WERI-Rb-1 (cell line): ENCODE results near the gene PRKCZ.

Experiments used
- DNase-seq: peaks from one replicate; pipeline ENCODE4 v3.0.0-alpha.2; 2020
- H3K27ac ChIP-seq: fragments of 250-450 bp; sonication (Bioruptor Pico); 2 replicates; pipeline ENCODE4 v1.5.1; 2020; ENCODE audit warnings: mild to moderate bottlenecking, moderate library complexity
- H3K27me3 ChIP-seq: fragments of 250-450 bp; sonication (Bioruptor Pico); 2 replicates; pipeline ENCODE4 v1.5.1; 2021; ENCODE audit warnings: mild to moderate bottlenecking, low read depth, moderate library complexity; ENCODE audit not compliant: insufficient read depth, severe bottlenecking
- H3K36me3 ChIP-seq: fragments of 250-450 bp; sonication (Bioruptor Pico); 2 replicates; pipeline ENCODE4 v1.5.1; 2020; ENCODE audit warnings: mild to moderate bottlenecking, moderate library complexity
- H3K4me3 ChIP-seq: 2 replicates; pipeline ENCODE4 v1.5.1; 2011; ENCODE audit warnings: low read depth, mild to moderate bottlenecking, control low read depth, low read length
- H3K9me3 ChIP-seq: fragments of 250-450 bp; sonication (Bioruptor Pico); 2 replicates; pipeline ENCODE4 v1.5.1; 2021; ENCODE audit warnings: mild to moderate bottlenecking, moderate library complexity; ENCODE audit not compliant: severe bottlenecking
- TF ChIP-seq, protein P1 (sequence below): IDR thresholded peaks from 2 replicates; pipeline ENCODE4 v1.5.1; 2011; ENCODE audit warnings: low read depth, mild to moderate bottlenecking, control low read depth, inconsistent platforms, low read length

The PRKCZ gene

DNA sequence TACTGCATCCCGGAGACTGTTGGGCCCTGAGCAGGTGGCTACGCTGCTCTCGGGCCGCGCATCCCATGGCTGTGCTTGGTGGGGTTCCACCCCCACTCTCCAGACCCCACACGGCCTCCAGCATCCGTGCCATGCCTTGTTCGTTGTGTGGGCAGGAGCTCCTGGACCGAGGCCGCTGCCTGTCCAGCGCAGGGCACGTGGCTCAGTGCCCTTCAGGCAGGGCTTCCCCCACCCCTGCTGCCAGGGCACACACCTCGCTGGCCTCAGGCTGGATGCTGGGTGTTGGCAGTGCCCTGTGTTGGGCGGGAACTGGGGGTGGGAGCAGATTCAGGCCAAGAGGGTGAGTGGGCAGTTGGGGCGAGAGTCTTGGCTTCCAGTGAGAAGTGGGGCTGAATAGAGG, 9.9 kb downstream of the PRKCZ start:
- TF ChIP-seq, protein P1, sequence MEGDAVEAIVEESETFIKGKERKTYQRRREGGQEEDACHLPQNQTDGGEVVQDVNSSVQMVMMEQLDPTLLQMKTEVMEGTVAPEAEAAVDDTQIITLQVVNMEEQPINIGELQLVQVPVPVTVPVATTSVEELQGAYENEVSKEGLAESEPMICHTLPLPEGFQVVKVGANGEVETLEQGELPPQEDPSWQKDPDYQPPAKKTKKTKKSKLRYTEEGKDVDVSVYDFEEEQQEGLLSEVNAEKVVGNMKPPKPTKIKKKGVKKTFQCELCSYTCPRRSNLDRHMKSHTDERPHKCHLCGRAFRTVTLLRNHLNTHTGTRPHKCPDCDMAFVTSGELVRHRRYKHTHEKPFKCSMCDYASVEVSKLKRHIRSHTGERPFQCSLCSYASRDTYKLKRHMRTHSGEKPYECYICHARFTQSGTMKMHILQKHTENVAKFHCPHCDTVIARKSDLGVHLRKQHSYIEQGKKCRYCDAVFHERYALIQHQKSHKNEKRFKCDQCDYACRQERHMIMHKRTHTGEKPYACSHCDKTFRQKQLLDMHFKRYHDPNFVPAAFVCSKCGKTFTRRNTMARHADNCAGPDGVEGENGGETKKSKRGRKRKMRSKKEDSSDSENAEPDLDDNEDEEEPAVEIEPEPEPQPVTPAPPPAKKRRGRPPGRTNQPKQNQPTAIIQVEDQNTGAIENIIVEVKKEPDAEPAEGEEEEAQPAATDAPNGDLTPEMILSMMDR: no peak
- H3K27ac ChIP-seq: no peak overlapping the region
- no peak overlapping the region for H3K4me3 ChIP-seq
- H3K9me3 ChIP-seq: no peaks in the 10 kb centered on the region
- no peak for DNase-seq
- peaks cover 40% of the 10 kb centered on the region for H3K36me3 ChIP-seq
- H3K27me3 ChIP-seq: no peaks in the 10 kb centered on the region

DNA sequence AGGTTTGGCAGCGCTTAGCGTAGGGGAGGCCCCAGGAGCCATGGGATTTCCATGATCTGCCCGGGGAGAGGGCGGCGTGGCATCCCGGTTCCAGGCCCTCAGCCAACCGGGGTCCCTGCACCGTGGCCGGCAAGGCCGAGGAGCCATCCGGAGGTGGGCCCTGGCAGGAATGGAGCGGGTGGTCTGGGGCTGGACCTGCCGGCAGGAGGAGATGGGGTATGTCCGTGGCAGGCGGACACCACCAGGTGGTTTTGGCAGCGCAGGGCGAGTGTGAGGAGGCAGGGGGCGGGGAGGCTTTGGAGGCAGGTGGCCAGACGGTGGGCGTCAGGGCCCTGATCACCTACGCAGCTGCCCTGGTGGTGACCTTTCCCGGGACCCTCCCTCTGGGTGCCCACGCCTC, 10.3 kb downstream of the PRKCZ start:
- TF ChIP-seq, protein P1: no peak
- H3K27me3 ChIP-seq: no peaks in the 10 kb centered on the region
- H3K36me3 ChIP-seq: peaks cover 38% of the 10 kb centered on the region
- H3K27ac ChIP-seq: no peak overlapping the region
- DNase-seq: no peak
- no peak overlapping the region for H3K4me3 ChIP-seq
- H3K9me3 ChIP-seq: no peaks in the 10 kb centered on the region

DNA sequence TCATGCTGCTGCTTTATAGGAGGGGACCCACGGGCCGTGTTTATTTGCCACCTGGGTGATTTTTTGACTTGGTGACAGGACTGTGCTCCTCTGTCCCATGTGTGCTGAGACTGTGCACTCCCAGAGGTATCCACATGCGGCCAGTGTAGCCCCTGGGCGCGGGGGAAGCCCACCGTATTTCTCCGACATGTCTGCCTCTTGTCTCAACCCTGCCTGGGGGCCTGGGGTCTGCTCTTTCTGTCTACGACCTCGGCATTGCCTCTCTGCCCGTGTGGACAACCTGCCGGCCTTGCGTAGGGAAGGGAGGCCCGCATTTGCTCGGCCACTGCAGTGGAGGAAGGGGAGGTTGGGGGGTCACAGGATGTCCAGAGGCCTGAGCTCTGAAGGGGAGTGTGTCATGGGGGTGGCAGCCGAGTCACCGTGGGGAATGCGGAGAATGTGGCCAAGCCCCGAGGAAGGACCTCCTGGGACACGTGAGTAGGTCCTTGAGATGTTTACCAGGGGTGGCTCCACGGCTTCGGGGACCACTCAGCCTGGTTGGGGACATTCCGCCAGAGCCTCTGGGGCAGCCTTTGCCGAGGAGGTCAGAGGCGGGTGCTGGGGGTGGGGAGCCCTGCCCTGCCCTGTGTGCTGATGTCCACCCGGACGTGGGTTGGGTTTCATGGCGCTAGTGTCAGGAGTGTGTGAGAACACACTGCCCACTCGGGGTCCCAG, 11.0 kb downstream of the PRKCZ start:
- DNase-seq: no peak
- H3K27me3 ChIP-seq: no peaks in the 10 kb centered on the region
- no peak overlapping the region for H3K27ac ChIP-seq
- H3K4me3 ChIP-seq: no peak overlapping the region
- TF ChIP-seq, protein P1: no peak
- peaks cover 31% of the 10 kb centered on the region for H3K36me3 ChIP-seq
- H3K9me3 ChIP-seq: no peaks in the 10 kb centered on the region

DNA sequence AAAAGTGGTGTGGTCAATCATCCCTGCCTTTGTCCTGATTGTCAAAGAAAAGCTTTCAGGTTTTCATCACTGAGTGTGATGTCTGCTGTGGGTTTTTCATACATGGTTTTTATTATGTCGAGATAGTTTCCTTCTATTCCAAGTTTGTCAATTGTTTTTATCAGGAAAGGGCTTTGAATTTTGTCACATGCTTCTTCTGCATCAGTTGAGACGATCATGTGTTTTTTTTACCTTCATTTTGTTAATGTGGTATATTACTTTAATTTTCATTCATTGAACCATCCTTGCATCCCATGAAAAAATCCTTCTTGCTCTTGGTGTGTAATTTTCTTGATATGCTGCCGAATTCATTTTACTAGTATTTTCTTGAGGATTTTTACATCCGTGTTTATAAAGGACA, 15.5 kb downstream of the PRKCZ start:
- Histone ChIP-seq H3K36me3 (peaks cover 16% of the 10 kb centered on the region), H3K27me3 (no peaks in the 10 kb centered on the region), H3K4me3 (no peak overlapping the region), H3K27ac (no peak overlapping the region), H3K9me3 (no peaks in the 10 kb centered on the region)
- no peak for DNase-seq
- TF ChIP-seq, protein P1: no peak

DNA sequence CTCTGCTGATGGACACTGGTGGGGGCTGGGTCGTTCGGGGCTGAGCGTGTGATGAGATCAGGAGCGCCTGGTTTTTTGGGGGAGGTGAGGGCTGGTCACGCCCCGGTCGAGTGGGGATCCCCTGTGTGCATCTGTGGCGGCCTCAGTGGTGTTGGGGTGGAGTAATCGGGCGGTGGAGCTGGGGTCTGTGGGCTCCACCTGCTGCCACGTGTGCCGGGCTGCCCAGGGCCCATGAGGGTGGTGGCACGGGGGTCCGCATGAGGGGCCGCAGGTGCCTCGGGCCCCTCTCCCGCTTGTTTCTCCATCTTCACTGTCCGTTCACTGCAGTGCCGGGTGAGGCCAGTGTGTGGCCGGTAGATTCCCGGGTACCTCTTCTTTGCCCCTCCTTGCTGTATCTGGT, 17.2 kb downstream of the PRKCZ start:
- no peaks in the 10 kb centered on the region for H3K27me3 ChIP-seq
- H3K27ac ChIP-seq: no peak overlapping the region
- no peak for DNase-seq
- H3K36me3 ChIP-seq: peaks cover 12% of the 10 kb centered on the region
- TF ChIP-seq, protein P1: no peak
- no peaks in the 10 kb centered on the region for H3K9me3 ChIP-seq
- H3K4me3 ChIP-seq: no peak overlapping the region

DNA sequence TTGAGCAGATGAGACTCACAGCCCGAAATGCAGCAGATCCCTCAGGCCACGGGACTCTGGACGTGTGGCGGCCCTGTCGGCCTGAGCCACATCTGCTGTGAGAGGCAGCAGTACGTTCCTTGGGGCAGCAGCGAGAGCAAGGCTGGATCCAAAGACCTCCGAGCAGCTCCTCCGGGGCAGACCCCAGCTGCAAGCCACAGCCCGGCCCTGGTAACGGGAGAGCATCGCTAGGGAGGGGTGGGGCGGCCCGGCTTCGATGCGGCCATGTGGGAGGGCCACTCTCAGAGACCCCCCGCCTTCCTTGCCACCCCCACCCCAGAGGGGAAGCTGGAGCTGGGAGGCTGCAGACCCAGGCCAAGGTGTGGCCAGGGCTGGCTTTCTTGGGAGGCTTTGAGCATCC, 17.8 kb downstream of the PRKCZ start:
- Histone ChIP-seq H3K4me3 (no peak overlapping the region), H3K9me3 (no peaks in the 10 kb centered on the region), H3K36me3 (peaks cover 12% of the 10 kb centered on the region), H3K27ac (no peak overlapping the region), H3K27me3 (no peaks in the 10 kb centered on the region)
- no peak for DNase-seq
- TF ChIP-seq, protein P1: no peak
